Neural cell (in vitro differentiated cells): ENCODE results near the gene OR1A2. TPM values are rescaled to one million over a fixed set of nuclear protein-coding genes. Genes with fewer than 3 reads are reported as not detected.

Experiments used
- H2AFZ ChIP-seq: fragments of 200-600, 300-800 bp; sonication (generic), shearing (Covaris generic); 2 replicates; pipeline ENCODE4 v1.6.0; 2014; ENCODE audit warnings: low read depth, mild to moderate bottlenecking, antibody characterized with exemption, low read length, moderate library complexity
- H3F3A ChIP-seq: fragments of 200-600 bp; shearing (Covaris generic); 2 replicates; pipeline ENCODE4 v1.6.1; 2016; ENCODE audit warnings: mild to moderate bottlenecking, moderate library complexity, mixed read lengths, antibody characterized with exemption, low read length; ENCODE audit not compliant: insufficient read depth, poor library complexity, severe bottlenecking
- H3K27ac ChIP-seq: fragments of 200-600, 300-800 bp; sonication (generic), shearing (Covaris generic); 2 replicates; pipeline ENCODE4 v1.5.1; 2014; ENCODE audit warnings: mild to moderate bottlenecking, low read length, moderate library complexity
- H3K27me3 ChIP-seq: fragments of 300-800, 200-600 bp; sonication (generic), shearing (Covaris generic); 2 replicates; pipeline ENCODE4 v1.6.0; 2014; ENCODE audit warnings: mild to moderate bottlenecking, low read depth, low read length, moderate library complexity; ENCODE audit not compliant: insufficient read depth
- H3K36me3 ChIP-seq: fragments of 300-800, 200-600 bp; sonication (generic), shearing (Covaris generic); 2 replicates; pipeline ENCODE4 v1.5.1; 2014; ENCODE audit warnings: mild to moderate bottlenecking, antibody characterized with exemption, low read length, moderate library complexity; ENCODE audit not compliant: insufficient read depth
- H3K4me2 ChIP-seq: fragments of 300-800, 200-600 bp; sonication (generic), shearing (Covaris generic); 2 replicates; pipeline ENCODE4 v1.6.0; 2014; ENCODE audit warnings: mild to moderate bottlenecking, low read length
- H3K4me3 ChIP-seq: fragments of 300-800, 200-600 bp; sonication (generic), shearing (Covaris generic); 2 replicates; pipeline ENCODE4 v1.5.1; 2014; ENCODE audit warnings: mild to moderate bottlenecking, low read length, moderate library complexity
- H3K79me2 ChIP-seq: fragments of 200-600 bp; shearing (Covaris generic); replicated peaks from 2 replicates; pipeline ENCODE4 v1.6.0; 2014; ENCODE audit warnings: mild to moderate bottlenecking, low read length, moderate library complexity; ENCODE audit not compliant: insufficient read depth
- H3K9ac ChIP-seq: fragments of 300-800, 200-600 bp; sonication (generic), shearing (Covaris generic); 2 replicates; pipeline ENCODE4 v1.6.1; 2016; ENCODE audit warnings: mild to moderate bottlenecking, low read length, mixed read lengths
- H3K9me2 ChIP-seq: fragments of 200-600 bp; shearing (Covaris generic); 2 replicates; pipeline ENCODE4 v1.6.1; 2016; ENCODE audit warnings: mild to moderate bottlenecking, low read length, mixed read lengths; ENCODE audit not compliant: insufficient read depth
- H3K9me3 ChIP-seq: fragments of 200-600, 300-800 bp; sonication (generic), shearing (Covaris generic); 2 replicates; pipeline ENCODE4 v1.6.1; 2016; ENCODE audit warnings: mild to moderate bottlenecking, mixed run types, low read length, moderate library complexity, mixed read lengths
- H4K20me1 ChIP-seq: fragments of 200-600 bp; shearing (Covaris generic); 2 replicates; pipeline ENCODE4 v1.6.1; 2016; ENCODE audit warnings: mild to moderate bottlenecking, mixed run types; ENCODE audit not compliant: insufficient read depth
- EP300 ChIP-seq: fragments of 450-650 bp; conservative IDR thresholded peaks from 2 replicates; pipeline ENCODE4 v1.6.1; 2014; ENCODE audit warnings: antibody characterized with exemption, mild to moderate bottlenecking, moderate library complexity; ENCODE audit not compliant: poor library complexity, severe bottlenecking
- EZH2 ChIP-seq: fragments of 200-600, 300-800 bp; shearing (Covaris generic), sonication (generic); IDR thresholded peaks from 2 replicates; pipeline ENCODE4 v1.6.1; 2014; ENCODE audit warnings: antibody characterized with exemption, low read length, borderline replicate concordance, mild to moderate bottlenecking; ENCODE audit not compliant: insufficient read depth, poor library complexity, severe bottlenecking
- MXI1 ChIP-seq: fragments of 450-650 bp; conservative IDR thresholded peaks from 2 replicates; pipeline ENCODE4 v1.6.1; 2014; ENCODE audit warnings: antibody characterized with exemption, mild to moderate bottlenecking; ENCODE audit not compliant: poor library complexity, severe bottlenecking
- POLR2AphosphoS5 ChIP-seq: IDR thresholded peaks from 2 replicates; pipeline ENCODE4 v1.6.1; 2012
- SMC3 ChIP-seq: fragments of 450-650 bp; conservative IDR thresholded peaks from 2 replicates; pipeline ENCODE4 v1.6.1; 2014; ENCODE audit warnings: antibody characterized with exemption, mild to moderate bottlenecking, moderate library complexity; ENCODE audit not compliant: poor library complexity
- TAF1 ChIP-seq: IDR thresholded peaks from 2 replicates; pipeline ENCODE4 v1.6.1; 2012; ENCODE audit warnings: low read depth
- polyA minus RNA-seq: library from RNA; depleted of rRNA, polyadenylated mRNA; stranded (reverse); fragments of >200 nt; gene quantifications from 2 replicates; pipeline ENCODE4 v1.2.3, GENCODE V29; 2014
- polyA plus RNA-seq: library from polyadenylated mRNA; depleted of rRNA; stranded (reverse); fragments of >200 nt; gene quantifications from 2 replicates; pipeline ENCODE4 v1.2.3, GENCODE V29; 2014
- TF ChIP-seq, protein P1 (sequence below): IDR thresholded peaks from 2 replicates; pipeline ENCODE4 v1.6.1; 2012; ENCODE audit warnings: borderline replicate concordance
- TF ChIP-seq, protein P2 (sequence below): fragments of 450-650 bp; IDR thresholded peaks from 2 replicates; pipeline ENCODE4 v1.5.1; 2014; ENCODE audit warnings: antibody characterized with exemption, mild to moderate bottlenecking, moderate library complexity; ENCODE audit not compliant: poor library complexity, severe bottlenecking

Gene OR1A2, protein sequence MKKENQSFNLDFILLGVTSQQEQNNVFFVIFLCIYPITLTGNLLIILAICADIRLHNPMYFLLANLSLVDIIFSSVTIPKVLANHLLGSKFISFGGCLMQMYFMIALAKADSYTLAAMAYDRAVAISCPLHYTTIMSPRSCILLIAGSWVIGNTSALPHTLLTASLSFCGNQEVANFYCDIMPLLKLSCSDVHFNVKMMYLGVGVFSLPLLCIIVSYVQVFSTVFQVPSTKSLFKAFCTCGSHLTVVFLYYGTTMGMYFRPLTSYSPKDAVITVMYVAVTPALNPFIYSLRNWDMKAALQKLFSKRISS
- polyA plus RNA-seq (not detected in 2 replicates), polyA minus RNA-seq (not detected in 2 replicates)

DNA sequence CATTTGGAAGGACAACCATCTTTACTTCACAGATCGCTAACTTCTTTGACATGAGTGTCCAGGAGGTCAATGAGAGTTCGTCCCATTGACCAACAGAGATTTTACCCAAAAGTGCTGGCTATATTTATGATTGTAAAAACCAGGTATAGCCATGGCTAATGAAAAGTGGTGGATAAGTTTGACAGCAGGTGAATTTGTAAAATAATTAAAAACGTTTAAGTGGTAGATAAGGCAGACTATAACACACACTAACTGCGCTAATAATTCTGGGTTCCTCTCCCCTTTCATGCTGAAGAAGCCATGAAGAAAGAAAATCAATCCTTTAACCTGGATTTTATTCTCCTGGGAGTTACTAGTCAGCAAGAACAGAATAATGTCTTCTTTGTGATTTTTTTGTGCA is at the start of gene OR1A2:
OR1A2 (plus strand) TSS at position 301 of the 400 bp plus-strand sequence; CDS start at position 301, 0 bp downstream.
- H3K27ac ChIP-seq = no peak within 1 kb of the TSS
- H3K9me2 ChIP-seq = no peaks in the 10 kb centered on the region
- H3K4me3 ChIP-seq = no peak within 1 kb of the TSS
- H3K27me3 ChIP-seq = no peaks in the 10 kb centered on the region
- H3K4me2 ChIP-seq = no peak within 1 kb of the TSS
- H3K9me3 ChIP-seq = no peaks in the 10 kb centered on the region
- H3K9ac ChIP-seq = no peak within 1 kb of the TSS
- no peaks in the 10 kb centered on the region for H3F3A ChIP-seq
- no peak for TF ChIP-seq POLR2AphosphoS5
- TF ChIP-seq MXI1 = no peak
- TF ChIP-seq EP300 = no peak
- TF ChIP-seq SMC3 = no peak
- TF ChIP-seq, protein P1, sequence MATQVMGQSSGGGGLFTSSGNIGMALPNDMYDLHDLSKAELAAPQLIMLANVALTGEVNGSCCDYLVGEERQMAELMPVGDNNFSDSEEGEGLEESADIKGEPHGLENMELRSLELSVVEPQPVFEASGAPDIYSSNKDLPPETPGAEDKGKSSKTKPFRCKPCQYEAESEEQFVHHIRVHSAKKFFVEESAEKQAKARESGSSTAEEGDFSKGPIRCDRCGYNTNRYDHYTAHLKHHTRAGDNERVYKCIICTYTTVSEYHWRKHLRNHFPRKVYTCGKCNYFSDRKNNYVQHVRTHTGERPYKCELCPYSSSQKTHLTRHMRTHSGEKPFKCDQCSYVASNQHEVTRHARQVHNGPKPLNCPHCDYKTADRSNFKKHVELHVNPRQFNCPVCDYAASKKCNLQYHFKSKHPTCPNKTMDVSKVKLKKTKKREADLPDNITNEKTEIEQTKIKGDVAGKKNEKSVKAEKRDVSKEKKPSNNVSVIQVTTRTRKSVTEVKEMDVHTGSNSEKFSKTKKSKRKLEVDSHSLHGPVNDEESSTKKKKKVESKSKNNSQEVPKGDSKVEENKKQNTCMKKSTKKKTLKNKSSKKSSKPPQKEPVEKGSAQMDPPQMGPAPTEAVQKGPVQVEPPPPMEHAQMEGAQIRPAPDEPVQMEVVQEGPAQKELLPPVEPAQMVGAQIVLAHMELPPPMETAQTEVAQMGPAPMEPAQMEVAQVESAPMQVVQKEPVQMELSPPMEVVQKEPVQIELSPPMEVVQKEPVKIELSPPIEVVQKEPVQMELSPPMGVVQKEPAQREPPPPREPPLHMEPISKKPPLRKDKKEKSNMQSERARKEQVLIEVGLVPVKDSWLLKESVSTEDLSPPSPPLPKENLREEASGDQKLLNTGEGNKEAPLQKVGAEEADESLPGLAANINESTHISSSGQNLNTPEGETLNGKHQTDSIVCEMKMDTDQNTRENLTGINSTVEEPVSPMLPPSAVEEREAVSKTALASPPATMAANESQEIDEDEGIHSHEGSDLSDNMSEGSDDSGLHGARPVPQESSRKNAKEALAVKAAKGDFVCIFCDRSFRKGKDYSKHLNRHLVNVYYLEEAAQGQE = no peak
- H4K20me1 ChIP-seq = no peaks in the 10 kb centered on the region
- no peak within 1 kb of the TSS for H2AFZ ChIP-seq
- H3K36me3 ChIP-seq = no peaks in the 10 kb centered on the region
- no peaks in the 10 kb centered on the region for H3K79me2 ChIP-seq

DNA sequence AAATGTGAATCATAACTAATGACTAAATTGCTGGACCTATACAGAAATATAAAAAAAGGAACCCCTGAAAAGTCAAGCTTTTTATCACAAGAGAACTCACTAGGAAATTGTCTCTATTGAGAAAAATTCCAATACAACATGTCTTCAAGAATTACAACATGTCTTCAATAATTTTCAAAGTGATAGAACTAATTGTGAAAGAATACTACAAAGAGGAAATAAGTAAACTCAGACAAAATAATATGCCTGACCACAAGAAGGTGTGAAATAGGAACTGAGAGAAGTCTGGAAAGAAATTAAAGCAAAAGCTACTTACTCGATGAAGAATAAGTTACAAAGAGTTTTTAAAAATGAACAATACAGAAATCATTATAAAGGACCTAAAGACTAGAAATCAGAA is 40.1 kb upstream of the OR1A2 start:
- Histone ChIP-seq H3K36me3 (no peaks in the 10 kb centered on the region), H3F3A (no peaks in the 10 kb centered on the region), H3K9me2 (no peaks in the 10 kb centered on the region), H3K27me3 (no peaks in the 10 kb centered on the region), H3K79me2 (no peaks in the 10 kb centered on the region), H3K4me2 (no peak overlapping the region), H3K9me3 (no peaks in the 10 kb centered on the region), H4K20me1 (no peaks in the 10 kb centered on the region), H3K27ac (no peak overlapping the region), H2AFZ (no peak overlapping the region), H3K4me3 (no peak overlapping the region), H3K9ac (no peak overlapping the region)
- TF ChIP-seq EZH2 = no peak
- TF ChIP-seq TAF1 = no peak
- TF ChIP-seq, protein P2, sequence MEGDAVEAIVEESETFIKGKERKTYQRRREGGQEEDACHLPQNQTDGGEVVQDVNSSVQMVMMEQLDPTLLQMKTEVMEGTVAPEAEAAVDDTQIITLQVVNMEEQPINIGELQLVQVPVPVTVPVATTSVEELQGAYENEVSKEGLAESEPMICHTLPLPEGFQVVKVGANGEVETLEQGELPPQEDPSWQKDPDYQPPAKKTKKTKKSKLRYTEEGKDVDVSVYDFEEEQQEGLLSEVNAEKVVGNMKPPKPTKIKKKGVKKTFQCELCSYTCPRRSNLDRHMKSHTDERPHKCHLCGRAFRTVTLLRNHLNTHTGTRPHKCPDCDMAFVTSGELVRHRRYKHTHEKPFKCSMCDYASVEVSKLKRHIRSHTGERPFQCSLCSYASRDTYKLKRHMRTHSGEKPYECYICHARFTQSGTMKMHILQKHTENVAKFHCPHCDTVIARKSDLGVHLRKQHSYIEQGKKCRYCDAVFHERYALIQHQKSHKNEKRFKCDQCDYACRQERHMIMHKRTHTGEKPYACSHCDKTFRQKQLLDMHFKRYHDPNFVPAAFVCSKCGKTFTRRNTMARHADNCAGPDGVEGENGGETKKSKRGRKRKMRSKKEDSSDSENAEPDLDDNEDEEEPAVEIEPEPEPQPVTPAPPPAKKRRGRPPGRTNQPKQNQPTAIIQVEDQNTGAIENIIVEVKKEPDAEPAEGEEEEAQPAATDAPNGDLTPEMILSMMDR = no peak
